Left colon (tissue), 2 donors: ENCODE data around the gene EXT2. TPM values are rescaled to one million over a fixed set of nuclear protein-coding genes. Genes with fewer than 3 reads are reported as not detected.

Source experiments
- ATAC-seq: fragments of 200-7000 bp; cut with Tn5 transposase; one replicate; pipeline ENCODE4 v1.9.1; 2020; ENCODE audit warnings: mild to moderate bottlenecking, moderate library complexity
- DNase-seq, 2 donors: peaks; one replicate each; pipeline ENCODE4 v3.0.0-alpha.2; 2020
- intact Hi-C, 2 donors: fragments of 100-400 bp; cut with DNase I in 1 of 2; cut with micrococcal nuclease in 1 of 2; formaldehyde crosslinking; loops; one replicate each; pipeline versions ENCODE4 v1.11.2 to v1.14.0; 2022; cut with DNase I, micrococcal nuclease
- total RNA-seq, 2 donors: library from RNA; stranded (reverse); fragmentation: NEBNext Ultra II Directional; extraction: Animal tissue kit (Norgen Biotek cat#: 25700); gene quantifications; one replicate each; pipeline ENCODE4 v1.2.1, GENCODE V29; 2021
- donor health status: DM: no; HTN: no; CAD: no.
- donor health status: DM: yes; HTN: yes; CAD: no.

Gene EXT2
- total RNA-seq, 2 donors from 2014 or later, result 48.5 to 63.9 TPM

DNA sequence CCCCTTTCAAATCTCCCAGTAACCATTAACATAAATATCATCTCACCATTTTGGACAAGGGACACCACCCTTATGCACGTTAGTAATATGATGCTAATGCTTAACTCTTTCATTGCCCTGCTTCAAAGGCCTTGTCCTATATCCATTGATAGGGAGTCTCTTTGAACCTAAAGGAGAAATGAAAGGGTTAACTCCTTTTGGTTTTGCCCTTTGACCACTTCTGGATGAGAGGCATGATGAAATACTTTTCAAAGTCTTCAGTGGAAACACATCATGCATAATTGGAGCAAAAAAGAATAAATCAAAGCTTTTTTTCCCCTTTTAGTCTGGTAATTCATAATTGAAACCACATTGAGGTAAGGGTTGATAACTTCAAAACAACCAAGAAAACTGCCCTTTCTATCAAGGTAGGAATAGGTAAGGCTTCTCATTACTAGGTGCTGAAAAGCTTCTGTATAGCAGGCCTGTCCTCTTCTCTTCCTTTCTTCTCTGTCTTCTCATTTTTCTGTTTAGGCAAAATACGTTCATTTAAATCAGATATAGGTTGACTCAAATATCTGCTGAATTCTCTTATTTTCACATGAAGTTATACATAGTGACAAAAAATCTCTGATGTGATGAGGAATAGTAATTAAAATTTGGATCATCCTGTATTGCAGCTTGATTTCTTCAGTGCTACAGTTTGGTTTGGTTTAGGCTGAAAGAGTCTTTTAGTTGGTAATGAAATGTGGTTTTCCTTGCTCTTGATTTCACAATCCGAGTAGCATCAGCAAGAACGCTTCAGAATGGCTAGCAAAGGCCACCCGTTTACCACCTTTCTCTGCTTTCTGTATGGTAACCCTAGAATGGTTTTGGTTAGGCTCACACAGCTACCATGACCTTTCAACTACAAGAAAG is 94.8 kb downstream of the EXT2 start:
- no peak for ATAC-seq
- intact Hi-C loops, result no loop called here
- no peak for DNase-seq

DNA sequence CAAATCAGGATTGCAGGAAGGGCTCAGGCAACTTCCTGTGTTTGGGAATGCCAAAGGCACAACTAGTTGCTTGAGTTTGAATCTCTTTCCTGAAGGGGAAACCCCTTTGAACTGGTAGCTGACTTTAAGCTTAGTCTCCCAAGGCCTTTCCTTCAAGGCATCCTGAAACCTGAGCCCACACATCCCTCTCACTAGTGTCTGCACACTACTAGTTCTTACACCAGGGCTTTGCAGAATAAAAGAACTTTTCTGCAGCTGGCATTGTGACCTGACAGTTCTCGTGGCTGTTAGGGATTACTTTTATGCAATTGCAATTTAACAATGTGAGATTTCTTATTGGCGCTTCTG is 95.4 kb downstream of the EXT2 start:
- no peak for DNase-seq
- intact Hi-C loops, result no loop called here
- no peak for ATAC-seq

DNA sequence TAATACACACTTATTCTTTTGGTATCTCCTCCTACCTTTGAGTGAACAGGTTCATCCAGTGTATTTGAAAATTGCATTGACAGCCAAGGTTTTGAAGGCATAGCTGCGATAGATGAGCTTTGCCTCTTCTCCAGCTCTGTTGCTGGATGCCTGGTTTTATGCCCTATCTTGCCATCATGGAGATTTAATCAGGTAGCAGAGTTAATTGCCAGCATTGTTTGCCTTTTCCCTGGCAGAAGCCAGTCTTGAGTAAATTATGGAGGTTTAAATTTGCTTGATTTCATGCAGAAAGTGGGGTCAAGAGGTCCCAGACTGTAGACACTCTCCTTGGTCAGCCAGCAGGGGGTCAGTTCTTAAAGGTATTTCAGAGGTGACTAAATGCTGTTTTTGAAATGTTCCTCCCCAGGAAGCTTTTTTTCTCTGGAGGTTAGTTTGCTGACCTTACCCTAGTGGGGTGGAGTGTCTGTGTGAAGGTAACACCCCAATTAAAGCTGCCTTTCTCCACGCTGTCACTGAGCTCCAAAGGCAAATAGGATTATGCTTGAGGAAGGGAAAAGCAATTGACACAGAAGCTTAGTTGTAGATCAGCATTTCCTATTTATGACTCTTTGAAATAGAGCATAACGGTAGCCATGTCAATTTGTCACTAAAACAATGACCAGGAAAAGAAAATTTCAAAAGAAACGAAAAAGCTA is 96.0 kb downstream of the EXT2 start:
- intact Hi-C loops, result no loop called here
- no peak for DNase-seq
- ATAC-seq, result no peak

DNA sequence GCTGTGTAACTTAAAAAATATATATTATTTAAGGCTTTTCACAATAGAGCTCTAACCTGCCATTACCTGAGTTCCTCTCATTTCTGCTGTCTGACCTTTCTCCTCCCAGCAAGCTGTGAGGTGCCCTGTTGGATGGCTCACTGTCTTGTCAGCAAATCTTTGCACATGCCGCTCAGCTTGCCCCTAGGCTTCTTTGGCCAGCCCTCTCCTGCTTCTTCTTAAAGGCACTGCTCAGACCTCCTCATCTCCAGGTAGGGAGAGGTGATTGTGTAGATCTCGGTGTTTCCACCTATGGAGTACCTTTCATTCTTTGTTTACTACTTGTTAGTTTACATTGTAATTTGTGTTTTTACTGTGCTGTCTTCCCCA is 96.5 kb downstream of the EXT2 start:
- ATAC-seq (no peak), DNase-seq (no peak)
- intact Hi-C loops, result no loop called here

DNA sequence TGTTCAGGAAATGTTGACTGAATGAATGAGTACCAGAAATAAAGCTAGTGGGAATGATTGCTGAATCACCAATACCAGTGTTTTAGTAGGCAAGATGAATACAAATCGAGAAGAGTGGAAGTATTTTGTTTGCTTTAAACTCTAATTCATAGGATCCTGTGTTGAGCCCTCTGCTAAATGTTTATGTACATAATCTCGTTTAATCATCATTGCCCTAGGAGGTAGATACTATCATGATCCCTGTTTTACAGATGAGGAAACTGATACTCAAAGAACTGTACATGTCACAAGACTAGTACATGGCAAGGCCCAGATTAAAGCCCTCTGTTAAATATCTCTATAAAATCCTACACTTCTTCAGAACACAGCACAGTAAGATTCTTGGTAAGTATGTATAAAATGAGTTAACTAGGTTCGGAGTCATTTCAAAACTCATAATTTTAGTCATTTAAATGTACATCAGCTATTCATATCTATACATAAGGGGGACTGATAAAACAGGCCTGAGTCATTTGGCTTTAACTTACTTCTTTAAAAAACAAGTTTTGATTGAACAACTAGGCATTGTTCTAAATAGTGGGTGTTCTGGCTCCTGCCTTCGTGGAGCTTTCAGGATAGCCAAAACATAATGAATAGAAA is 97.1 kb downstream of the EXT2 start:
- intact Hi-C loops, result no loop called here
- no peak for ATAC-seq
- no peak for DNase-seq

DNA sequence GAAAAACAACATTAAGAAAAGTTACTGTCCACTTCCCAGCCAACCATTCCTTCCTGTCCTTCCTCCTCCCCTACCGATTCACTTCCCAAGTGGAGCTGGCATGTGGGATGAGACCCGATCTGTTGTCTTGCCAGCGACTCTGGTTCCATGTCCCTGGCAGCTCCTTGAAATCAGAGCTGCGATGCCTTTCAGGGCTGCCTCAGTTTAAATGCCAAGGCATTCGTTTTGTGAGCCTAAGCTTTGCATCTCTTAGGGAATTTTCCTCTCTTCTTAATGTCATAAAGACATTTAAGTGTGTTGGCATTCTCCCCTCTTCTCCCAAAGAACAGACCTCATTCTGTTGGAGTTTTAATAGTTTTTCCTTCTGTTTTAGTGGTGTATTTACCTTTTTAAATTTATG is 98.4 kb downstream of the EXT2 start:
- ATAC-seq (no peak), DNase-seq (no peak)
- intact Hi-C loops, result no loop called here

DNA sequence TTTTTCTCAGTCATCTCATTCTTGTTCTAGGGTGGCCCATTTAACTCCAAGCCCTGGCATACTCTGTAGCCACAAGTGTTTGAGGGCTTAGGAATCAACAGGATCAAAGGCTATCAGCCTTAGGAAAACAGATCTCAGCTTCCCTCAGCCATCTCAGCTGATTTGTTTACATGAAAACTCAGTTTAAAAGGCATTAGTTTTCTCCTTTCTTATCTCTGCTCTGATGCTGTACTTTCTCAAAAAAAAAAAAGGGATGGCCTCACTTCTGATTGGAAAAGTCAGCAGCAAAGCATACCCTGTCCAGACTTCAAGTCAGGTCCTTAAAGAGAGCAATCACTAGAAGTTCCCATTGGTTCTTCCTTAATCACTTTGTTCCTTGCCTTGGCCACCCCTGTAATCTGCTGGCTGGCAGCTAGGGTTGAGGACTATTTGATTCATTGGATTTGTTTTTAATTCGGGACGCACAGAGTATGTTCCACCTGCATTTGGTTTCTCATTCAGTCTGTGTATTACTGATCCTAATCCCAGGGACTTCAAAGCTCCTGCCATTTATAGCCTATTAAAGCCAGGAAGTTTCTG is 102.8 kb downstream of the EXT2 start:
- no peak for ATAC-seq
- intact Hi-C loops, result no loop called here
- no peak for DNase-seq

DNA sequence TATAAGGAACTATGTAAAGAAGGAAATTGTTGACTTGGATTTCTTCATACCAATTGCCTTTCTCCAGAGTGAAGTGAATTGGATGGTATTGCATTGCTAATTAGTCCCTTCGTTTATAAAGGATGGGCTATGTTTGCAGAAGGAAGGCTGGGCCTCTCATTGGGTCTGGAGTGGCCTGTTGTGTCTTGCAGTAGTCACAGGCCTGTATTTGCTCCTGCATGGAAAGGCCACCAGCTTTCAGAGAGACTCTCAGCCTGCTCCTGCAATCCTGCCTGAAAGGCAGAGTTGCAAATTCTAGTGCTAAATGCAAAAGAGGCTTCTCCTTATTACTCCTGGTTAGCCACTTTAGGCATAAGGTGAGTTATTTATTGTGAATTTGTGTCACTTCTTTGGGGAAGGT is 103.8 kb downstream of the EXT2 start:
- intact Hi-C loops, result no loop called here
- DNase-seq (no peak), ATAC-seq (peak; percentile 56)

DNA sequence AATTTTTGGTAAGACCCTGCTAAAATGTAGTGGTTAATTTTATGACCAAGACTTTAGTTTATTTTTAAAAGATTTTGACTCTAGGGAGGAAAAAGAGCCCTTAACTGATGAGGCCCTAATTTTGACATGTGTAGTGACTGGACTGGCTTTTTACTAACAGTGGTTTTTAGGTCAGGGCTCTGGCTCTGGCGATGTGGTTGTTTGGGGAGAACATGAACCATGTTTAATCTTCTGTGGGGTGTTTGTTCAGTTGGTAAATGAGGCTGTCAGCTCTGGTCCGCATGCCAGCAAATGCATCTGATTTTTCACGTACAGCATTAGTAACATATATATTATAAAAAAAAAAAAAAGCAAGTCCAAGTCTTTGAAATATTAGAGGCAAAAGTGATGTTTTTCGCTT is 104.3 kb downstream of the EXT2 start:
- no peak for DNase-seq
- intact Hi-C loops, result no loop called here
- no peak for ATAC-seq

DNA sequence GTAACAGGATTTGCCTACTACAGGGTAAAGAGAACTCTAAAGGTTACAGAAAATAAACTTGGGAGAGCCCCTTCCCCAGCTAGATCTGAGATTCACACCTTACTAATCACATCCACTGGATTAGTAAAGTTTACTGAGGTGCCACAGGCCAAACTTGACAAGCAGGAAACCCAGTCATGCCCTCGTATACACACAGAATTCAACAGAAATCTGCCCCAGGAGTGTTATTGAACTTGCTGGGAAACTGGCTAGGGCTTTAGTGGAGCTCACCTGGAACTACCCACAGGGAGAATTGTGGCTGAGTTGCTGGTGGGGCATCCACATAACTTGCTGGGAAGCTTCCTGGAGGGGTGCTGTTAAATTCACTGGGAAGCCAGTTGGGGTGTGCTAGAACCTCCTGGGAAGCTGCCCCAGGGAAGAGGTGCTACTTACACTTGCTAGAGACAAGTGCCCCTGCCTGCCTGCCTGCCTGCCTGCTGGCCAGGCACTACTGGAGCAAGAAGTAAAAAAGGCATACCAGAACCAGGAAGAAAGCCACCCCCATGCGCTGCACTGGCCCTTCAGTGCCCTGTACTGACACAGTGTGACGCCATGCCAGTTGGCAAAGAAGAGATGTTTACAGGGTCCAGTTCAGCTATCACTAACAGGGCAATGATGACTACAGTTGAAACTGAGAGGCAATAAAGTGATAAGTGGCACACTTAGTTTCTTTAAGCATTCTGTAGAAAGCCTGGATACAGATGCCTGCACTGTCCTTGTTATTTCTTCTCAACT is 108.0 kb downstream of the EXT2 start:
- ATAC-seq (peak; percentile 85), DNase-seq (peak; percentile 8 to 25)
- intact Hi-C loops, result no loop called here

DNA sequence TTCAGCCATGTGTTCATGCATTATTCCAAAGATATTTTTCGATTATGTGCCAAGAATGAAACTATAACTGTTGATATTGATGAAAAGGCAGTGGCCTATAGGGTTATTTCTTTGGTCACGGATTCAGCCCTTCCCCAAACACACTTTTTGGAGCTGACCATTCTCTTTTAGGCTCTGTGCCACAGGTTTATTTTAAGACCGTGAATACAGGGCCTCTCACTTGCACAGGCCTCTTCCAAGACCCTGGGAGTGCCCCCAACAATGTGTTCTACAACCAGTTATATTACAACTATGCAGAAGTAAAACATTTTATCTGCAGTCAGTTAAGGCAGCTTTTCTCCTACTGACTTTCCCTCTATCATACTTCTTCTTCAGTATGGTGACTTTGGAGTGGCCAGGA is 109.9 kb downstream of the EXT2 start:
- no peak for ATAC-seq
- no peak for DNase-seq
- intact Hi-C loops, result no loop called here

DNA sequence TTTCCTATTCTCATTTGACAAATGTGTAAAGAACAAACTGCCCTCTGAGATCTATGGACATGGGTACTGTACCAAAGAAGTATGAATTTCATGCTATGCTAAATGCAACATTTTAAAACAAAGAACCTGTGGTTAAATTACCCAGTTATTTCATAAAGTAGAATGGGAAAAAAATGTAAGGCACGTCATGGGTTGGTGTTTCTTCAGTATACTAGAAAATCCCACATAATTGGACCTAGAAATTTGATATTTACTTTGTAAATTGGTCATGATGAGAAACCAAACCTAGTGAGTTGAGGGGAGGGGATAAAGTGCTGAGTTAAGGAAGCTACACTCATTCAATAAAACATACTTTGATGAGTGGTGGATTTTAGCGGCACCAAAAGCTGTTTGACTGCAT is 110.4 kb downstream of the EXT2 start:
- DNase-seq, result no peak
- intact Hi-C loops, result no loop called here
- ATAC-seq, result no peak

DNA sequence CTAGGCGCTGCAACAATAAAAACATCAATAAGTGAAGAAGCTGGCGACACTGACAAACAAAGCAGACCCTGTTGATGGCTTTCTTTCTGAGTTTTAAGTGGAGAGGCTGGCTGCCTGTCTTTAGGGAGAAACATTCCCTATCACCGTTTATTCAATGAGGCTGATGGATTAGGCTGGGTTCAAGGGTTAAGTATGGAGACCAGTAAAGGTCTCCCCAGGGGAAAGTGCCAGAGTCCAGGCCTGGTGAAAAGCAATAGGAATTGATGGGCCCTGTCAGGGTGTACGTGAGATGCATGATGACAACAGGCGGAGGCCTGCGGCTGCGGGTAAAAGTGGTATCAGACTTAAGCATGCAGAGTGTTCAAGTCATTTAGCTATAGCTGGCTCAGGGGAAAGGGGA is 111.8 kb downstream of the EXT2 start:
- intact Hi-C loops, result no loop called here
- DNase-seq, result no peak
- no peak for ATAC-seq

DNA sequence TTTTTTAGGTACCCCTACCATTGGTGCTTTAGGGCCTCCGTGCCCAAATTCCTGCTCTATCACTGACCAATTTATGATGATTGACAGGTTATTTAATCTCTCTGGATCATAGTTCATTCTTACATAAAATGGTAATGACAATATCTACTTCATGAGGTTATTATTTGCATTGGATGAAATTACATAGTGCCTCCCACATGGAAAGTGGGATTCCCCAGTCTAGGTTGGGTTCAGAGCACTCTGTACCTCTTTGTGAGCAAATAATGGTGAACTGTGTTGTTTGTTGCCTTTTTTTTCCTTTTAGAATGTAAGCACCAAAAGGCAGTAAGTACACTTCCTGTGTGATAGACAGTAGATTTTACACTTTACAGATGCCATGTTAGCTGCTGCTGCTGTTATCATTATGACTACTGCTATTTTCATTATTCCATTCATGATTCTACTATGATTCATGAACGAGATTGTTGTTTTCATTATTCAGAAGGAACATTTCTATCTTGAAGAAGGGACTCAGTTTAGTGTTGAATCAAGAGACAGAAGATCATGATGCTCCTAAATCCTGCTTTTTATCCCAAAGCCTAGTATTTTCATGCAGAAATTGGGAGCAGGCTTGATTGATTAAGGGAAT is 113.6 kb downstream of the EXT2 start:
- intact Hi-C loops, result no loop called here
- DNase-seq, result no peak
- ATAC-seq, result no peak

DNA sequence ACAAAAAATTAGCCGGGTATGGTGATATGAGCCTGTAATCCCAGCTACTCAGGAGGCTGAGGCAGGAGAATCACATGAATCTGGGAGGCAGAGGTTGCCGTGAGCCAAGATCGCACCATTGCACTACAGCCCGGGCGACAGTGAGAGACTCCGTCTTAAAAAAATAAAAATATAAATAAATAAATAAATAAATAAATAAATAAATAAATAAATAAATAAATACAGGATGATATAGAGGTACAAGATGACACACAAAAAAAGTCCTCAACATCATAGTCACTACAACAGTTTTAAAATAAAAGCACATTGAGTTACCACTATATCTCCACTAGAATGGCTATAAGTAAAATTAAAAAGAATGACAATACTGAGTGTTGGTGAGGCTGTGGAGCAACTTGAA is 116.7 kb downstream of the EXT2 start:
- ATAC-seq (no peak), DNase-seq (no peak)
- intact Hi-C loops, result no loop called here

DNA sequence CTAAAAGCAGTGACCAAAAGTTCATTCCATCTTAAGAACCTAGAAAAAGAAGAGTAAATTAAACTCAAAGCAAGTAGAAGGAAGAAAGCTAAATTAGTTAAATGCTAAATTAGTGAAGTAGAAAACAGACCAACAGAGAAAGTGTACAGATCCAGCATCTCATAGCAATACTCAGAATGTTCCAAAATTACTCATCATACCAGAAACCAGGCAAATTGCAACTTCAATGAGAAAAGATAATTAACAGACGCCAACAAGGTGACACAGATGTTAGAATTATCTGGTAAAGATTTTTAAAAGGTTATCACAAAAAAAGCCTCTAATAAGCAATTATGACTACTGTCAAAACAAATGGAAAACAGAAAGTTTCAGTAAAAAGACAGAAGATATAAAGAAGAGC is 117.7 kb downstream of the EXT2 start:
- DNase-seq (no peak), ATAC-seq (no peak)
- intact Hi-C loops, result no loop called here

DNA sequence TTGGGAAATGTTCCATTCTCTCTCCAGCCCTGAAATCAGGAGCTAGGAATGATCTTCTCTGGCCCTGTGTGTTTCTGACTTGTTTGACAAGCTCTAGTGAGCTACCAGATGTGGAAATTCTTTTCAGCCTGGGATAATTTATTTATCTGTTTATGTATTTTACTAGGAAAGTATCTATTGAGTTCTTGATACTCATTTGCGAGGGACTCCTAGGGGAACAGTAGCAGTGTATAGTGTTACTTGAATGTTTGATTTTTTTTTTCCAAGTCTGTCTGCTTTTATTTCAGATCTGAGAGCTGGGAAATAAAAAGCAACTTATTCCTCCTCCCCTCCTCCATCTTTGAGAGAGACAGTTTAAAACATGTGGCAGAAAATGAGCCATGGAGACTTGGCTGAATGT is 122.0 kb downstream of the EXT2 start:
- no peak for ATAC-seq
- intact Hi-C loops, result no loop called here

DNA sequence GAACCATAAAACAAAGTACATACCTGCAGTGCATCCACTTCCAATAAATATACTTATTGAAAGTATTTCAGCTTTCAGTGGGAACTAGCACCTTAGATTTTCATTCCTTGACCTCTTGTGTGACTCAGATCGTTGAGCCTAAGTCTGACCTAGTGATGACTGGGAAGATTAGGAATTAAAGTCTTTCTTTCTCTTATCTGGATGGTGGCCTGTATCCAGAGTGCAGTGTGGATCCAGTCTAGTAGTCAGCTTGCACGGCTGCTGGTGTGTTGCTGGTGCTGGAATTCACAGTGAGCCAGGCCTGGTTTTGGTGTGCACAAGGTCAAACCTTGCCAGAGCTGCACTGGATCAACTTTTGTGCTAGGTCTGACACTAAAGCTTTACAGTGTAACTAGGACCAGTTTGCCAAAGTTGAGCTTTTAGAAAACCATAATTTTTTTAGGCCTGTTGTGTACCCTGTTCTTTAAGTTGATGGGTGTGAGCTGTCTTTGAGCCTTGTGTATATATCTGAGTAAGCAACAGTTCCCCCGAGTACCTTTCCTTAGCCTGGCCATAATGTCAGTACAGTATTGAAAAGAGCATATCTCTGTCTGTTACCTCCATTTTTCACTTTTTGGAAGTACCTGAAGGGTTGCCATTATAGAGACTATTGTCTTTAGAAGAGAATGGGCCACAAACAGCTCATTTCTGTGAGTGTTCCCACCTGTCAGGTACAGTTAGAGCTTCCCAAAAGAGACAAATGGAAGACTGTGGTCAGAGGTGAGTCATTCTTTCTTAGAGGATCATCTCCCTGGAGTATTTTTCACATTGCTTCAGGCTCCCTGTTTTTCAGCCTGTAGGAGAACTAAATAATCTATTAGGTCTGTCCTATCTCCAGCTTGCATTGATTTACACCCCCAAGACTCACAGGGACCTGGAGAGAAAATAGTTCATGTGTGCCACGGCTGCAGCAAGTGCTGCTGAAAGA is 124.6 kb downstream of the EXT2 start:
- DNase-seq (no peak), ATAC-seq (no peak)
- intact Hi-C loops, result no loop called here

More for the DNA sequence above, 122.0 kb downstream of the EXT2 start:
- DNase-seq, result no peak
